Measurements from ENCODE around the gene STK33.

DNA sequence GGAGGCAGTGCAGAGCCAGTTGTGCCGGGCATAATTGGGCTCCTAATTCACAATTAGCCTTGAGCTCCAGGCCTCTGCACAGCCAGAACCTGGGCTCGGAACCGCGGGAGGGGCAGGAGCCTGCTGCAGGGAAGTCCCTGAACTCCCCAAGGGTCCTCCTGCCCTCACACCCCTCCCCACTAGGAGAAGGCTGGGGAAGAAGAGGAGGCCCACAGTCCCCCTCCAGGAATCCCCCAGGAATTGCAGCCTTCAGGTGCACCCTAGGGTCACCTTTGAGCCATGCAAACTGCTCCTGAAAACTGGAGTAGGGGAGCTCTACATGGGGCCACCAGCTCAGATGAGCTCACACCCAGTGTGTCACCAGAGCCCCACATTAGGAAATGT, 236.5 kb downstream of the STK33 start:
- TF ChIP-seq, protein P1, sequence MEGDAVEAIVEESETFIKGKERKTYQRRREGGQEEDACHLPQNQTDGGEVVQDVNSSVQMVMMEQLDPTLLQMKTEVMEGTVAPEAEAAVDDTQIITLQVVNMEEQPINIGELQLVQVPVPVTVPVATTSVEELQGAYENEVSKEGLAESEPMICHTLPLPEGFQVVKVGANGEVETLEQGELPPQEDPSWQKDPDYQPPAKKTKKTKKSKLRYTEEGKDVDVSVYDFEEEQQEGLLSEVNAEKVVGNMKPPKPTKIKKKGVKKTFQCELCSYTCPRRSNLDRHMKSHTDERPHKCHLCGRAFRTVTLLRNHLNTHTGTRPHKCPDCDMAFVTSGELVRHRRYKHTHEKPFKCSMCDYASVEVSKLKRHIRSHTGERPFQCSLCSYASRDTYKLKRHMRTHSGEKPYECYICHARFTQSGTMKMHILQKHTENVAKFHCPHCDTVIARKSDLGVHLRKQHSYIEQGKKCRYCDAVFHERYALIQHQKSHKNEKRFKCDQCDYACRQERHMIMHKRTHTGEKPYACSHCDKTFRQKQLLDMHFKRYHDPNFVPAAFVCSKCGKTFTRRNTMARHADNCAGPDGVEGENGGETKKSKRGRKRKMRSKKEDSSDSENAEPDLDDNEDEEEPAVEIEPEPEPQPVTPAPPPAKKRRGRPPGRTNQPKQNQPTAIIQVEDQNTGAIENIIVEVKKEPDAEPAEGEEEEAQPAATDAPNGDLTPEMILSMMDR (IDR thresholded peaks at IDR 0.05) = no peak
- TF ChIP-seq, protein P2, sequence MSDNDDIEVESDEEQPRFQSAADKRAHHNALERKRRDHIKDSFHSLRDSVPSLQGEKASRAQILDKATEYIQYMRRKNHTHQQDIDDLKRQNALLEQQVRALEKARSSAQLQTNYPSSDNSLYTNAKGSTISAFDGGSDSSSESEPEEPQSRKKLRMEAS (IDR thresholded peaks at IDR 0.05; ENCODE audit: low read depth) = no peak
- TF ChIP-seq RAD21 (IDR thresholded peaks at IDR 0.05; ENCODE audit: low read length) = no peak
- TF ChIP-seq YY1 (IDR thresholded peaks at IDR 0.05; ENCODE audit: low read depth) = no peak
- TF ChIP-seq SMC3 (IDR thresholded peaks at IDR 0.05; ENCODE audit: low read depth, low read length) = no peak
- TF ChIP-seq POLR2AphosphoS5 (IDR thresholded peaks at IDR 0.05; ENCODE audit: low read depth, low read length) = no peak
- no peak for TF ChIP-seq RXRA (IDR thresholded peaks at IDR 0.05; ENCODE audit: borderline replicate concordance, low read depth)
- no peak for TF ChIP-seq FOXM1 (IDR thresholded peaks at IDR 0.05; ENCODE audit: low read depth)
- no peak for TF ChIP-seq EP300 (IDR thresholded peaks at IDR 0.05; ENCODE audit: borderline replicate concordance in 1 of 2, low read depth in 1 of 2, low read length in 1 of 2)
- no peak for TF ChIP-seq NFIC (IDR thresholded peaks at IDR 0.05; ENCODE audit: borderline replicate concordance)
- TF ChIP-seq RFX5 (IDR thresholded peaks at IDR 0.05; ENCODE audit: low read length) = no peak
- TF ChIP-seq ELF1 (IDR thresholded peaks at IDR 0.05) = no peak
